ENCODE measurements around the gene PPARD. TPM values are rescaled to one million over a fixed set of nuclear protein-coding genes. Genes with fewer than 3 reads are reported as not detected.

The PPARD gene
- polyA plus RNA-seq, 2 of the 4 experiments (the other 2 are of a cell fraction), result 3.8 to 5.9 TPM

- TF ChIP-seq, protein P1, sequence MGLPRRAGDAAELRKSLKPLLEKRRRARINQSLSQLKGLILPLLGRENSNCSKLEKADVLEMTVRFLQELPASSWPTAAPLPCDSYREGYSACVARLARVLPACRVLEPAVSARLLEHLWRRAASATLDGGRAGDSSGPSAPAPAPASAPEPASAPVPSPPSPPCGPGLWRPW (IDR thresholded peaks at IDR 0.05), result no peak
- TF ChIP-seq HOXB13 (CRISPR knock-in tag; IDR thresholded peaks at IDR 0.05; ENCODE audit: low read depth), result no peak
- TF ChIP-seq MAFK (IDR thresholded peaks at IDR 0.05; ENCODE audit: partially characterized antibody), result no peak
- no peak for TF ChIP-seq RFX5 (IDR thresholded peaks at IDR 0.05)
- TF ChIP-seq CBX8 (IDR thresholded peaks at IDR 0.05), result no peak
- Histone ChIP-seq H3K4me2 (no peak overlapping the region), H3K4me3 (no peak overlapping the region), H3K9me3 (no peaks in the 10 kb centered on the region), H3K4me1 (peaks cover 22% of the 10 kb centered on the region), H3K27ac (no peak overlapping the region)
- WGBS (ENCODE audit: missing lambda C conversion rate), result 80% methylated on average over 1 of the region's 4 CpGs
- no peak for DNase-seq (ENCODE audit: low read depth in 1 of 2, low spot score in 1 of 2)
- peak; percentile 2 to 7; a peak in 4 of 6 replicates for ATAC-seq
- ChIA-PET POLR2A (no interaction called here), CTCF (no interaction called here)
- FAIRE-seq, result no peak
These were observed 133.2 kb downstream of the PPARD start for GRCh38 chr6:35475573-35475972.

DNA sequence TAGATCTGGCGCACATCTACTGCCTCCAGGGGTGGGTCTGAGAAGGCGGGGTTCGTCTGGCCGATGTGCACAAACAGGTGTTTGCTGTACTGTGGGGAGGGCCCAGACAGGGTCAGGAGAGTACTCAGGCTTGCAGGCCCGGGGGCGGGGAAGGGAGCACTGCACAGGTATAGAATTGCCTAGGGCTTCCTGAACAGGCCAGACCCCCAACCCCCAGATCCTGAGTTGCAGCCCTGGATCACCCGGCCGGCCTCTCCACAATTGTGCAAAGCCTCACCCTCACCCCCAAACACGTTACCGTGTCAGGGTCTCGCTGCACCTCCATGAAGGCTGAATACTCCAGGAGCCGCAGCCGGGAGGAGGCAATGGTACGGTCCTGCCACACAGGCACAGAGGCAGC is 133.6 kb downstream of the PPARD start:
- no peak overlapping the region for H3K4me2 ChIP-seq
- H3K9me3 ChIP-seq, result no peaks in the 10 kb centered on the region
- peaks cover 17% of the 10 kb centered on the region for H3K4me1 ChIP-seq
- DNase-seq (ENCODE audit: low read depth in 1 of 2, low spot score in 1 of 2), result no peak
- peak in 1 of 2 experiments; percentile 10; a peak in 3 of 6 replicates for ATAC-seq
- ChIA-PET CTCF (no interaction called here), POLR2A (no interaction called here)
- FAIRE-seq, result no peak
- WGBS (ENCODE audit: missing lambda C conversion rate), result 83% methylated on average over 8 of the region's 14 CpGs
- H3K27ac ChIP-seq, result no peak overlapping the region
- TF ChIP-seq SMC3 (IDR thresholded peaks at IDR 0.05), result no peak
- TF ChIP-seq ZNF302 (CRISPR knock-in tag; IDR thresholded peaks at IDR 0.05), result no peak
- TF ChIP-seq EHF (CRISPR knock-in tag; IDR thresholded peaks at IDR 0.05), result no peak
- TF ChIP-seq ZSCAN20 (CRISPR knock-in tag; IDR thresholded peaks at IDR 0.05), result no peak
- TF ChIP-seq BHLHE40 (IDR thresholded peaks at IDR 0.05; ENCODE audit: low read depth, low read length), result no peak
- no peak for TF ChIP-seq RCOR1 (IDR thresholded peaks at IDR 0.05; ENCODE audit: low read depth, low read length)
- TF ChIP-seq HOXB13 (CRISPR knock-in tag; IDR thresholded peaks at IDR 0.05; ENCODE audit: low read depth), result no peak
- no peak for TF ChIP-seq TP53 (CRISPR knock-in tag; IDR thresholded peaks at IDR 0.05)
- no peak for TF ChIP-seq HEYL (CRISPR knock-in tag; IDR thresholded peaks at IDR 0.05)
- H3K4me3 ChIP-seq, result no peak overlapping the region

DNA sequence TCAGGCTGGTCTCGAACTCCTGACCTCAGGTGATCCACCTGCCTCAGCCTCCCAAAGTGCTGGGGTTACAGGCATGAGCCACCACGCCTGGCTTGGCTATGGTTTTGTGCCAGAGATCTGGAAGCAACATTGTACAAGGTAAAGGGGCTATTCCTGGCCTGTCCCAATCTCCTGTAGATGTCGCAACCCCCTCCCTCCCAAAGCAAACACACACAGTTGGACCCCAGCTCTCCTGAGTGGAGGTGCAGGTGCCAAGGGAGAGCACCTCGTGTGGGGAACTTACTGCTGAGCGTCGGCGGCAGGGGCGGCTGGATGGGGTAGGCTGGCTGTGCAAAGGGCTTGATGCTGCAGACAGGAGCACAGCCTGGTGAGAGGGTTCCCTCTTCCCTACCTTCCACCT is 134.7 kb downstream of the PPARD start:
- 92% methylated on average over 4 of the region's 8 CpGs for WGBS (ENCODE audit: missing lambda C conversion rate)
- no peak for TF ChIP-seq ZSCAN20 (CRISPR knock-in tag; IDR thresholded peaks at IDR 0.05)
- TF ChIP-seq CBX8 (IDR thresholded peaks at IDR 0.05), result no peak
- TF ChIP-seq RCOR1 (IDR thresholded peaks at IDR 0.05; ENCODE audit: low read depth, low read length), result no peak
- no peak for TF ChIP-seq CTCF (IDR thresholded peaks at IDR 0.05)
- TF ChIP-seq PHF8 (IDR thresholded peaks at IDR 0.05; ENCODE audit: borderline replicate concordance, low read depth), result no peak
- no peak for TF ChIP-seq MYC (IDR thresholded peaks at IDR 0.05; ENCODE audit: borderline replicate concordance, low read length)
- no peak for TF ChIP-seq JUN (IDR thresholded peaks at IDR 0.05)
- TF ChIP-seq HDAC2 (IDR thresholded peaks at IDR 0.05), result no peak
- TF ChIP-seq RNF2 (IDR thresholded peaks at IDR 0.05; ENCODE audit: borderline replicate concordance, low read depth), result no peak
- no peak for TF ChIP-seq POLR2A (IDR thresholded peaks at IDR 0.05; ENCODE audit: low read length)
- no peak for TF ChIP-seq ESRRA (IDR thresholded peaks at IDR 0.05; ENCODE audit: borderline replicate concordance, low read length)
- TF ChIP-seq CBX2 (IDR thresholded peaks at IDR 0.05; ENCODE audit: borderline replicate concordance, low read depth), result no peak
- TF ChIP-seq EP300 (IDR thresholded peaks at IDR 0.05), result no peak
- no peak for TF ChIP-seq ZC3H11A (IDR thresholded peaks at IDR 0.05)
- TF ChIP-seq TFCP2L1 (CRISPR knock-in tag; IDR thresholded peaks at IDR 0.05), result no peak
- no peak for TF ChIP-seq JUNB (IDR thresholded peaks at IDR 0.05)
- no peak for TF ChIP-seq NR3C1 (IDR thresholded peaks at IDR 0.05)
- TF ChIP-seq CHD4 (IDR thresholded peaks at IDR 0.05; ENCODE audit: borderline replicate concordance), result no peak
- POLR2A ChIA-PET, result no interaction called here
- CTCF ChIA-PET, result interaction anchor here (0.9 kb wide), 1 partner anchor 10 kb away, joined by 3 read pairs; no protein-coding TSS in a partner anchor
- Histone ChIP-seq H3K9me3 (no peaks in the 10 kb centered on the region), H3K4me2 (no peak overlapping the region), H3K4me3 (no peak overlapping the region), H3K27ac (no peak overlapping the region), H3K4me1 (peaks cover 7% of the 10 kb centered on the region; the same call in 2 of the 3 replicates)
- DNase-seq (ENCODE audit: low read depth in 1 of 2, low spot score in 1 of 2) (no peak), FAIRE-seq (no peak), ATAC-seq (no peak)

Small RNA genes within 50 kb of the gene (small RNA-seq; reads per million reads assigned to genes)
- 0 to 1.8 (median 0) reads per million in 6 experiments for gene MIR7111

Other genes with a start within 250 kb of the PPARD start
- gene TCP11, start 201.2 kb upstream of the PPARD start, polyA plus RNA-seq (2011; rRNA removed), result 0.06 and 0.11 TPM in 2 replicates
- gene TCP11, start 201.2 kb upstream of the PPARD start, polyA plus RNA-seq (2017; fragmentation: RNase III; extraction: RNeasy Plus Mini Kit Qiagen cat#74134 plus additional on column Dnase treatment), result not detected in 3 replicates
- 0.06 and 0.09 TPM in 2 replicates for gene SCUBE3, start 128.6 kb upstream of the PPARD start, polyA plus RNA-seq (2011; rRNA removed)
- 0.07 to 0.13 TPM (median 0.09 TPM) in 3 replicates for gene SCUBE3, start 128.6 kb upstream of the PPARD start, polyA plus RNA-seq (2017; fragmentation: RNase III; extraction: RNeasy Plus Mini Kit Qiagen cat#74134 plus additional on column Dnase treatment)
- 7.9 and 12.0 TPM in 2 replicates for gene ZNF76, start 82.8 kb upstream of the PPARD start, polyA plus RNA-seq (2011; rRNA removed)
- gene ZNF76, start 82.8 kb upstream of the PPARD start, polyA plus RNA-seq (2017; fragmentation: RNase III; extraction: RNeasy Plus Mini Kit Qiagen cat#74134 plus additional on column Dnase treatment), result 10.5 to 10.9 TPM (median 10.6 TPM) in 3 replicates
- 0.05 and 0.13 TPM in 2 replicates for gene DEF6, start 44.7 kb upstream of the PPARD start, polyA plus RNA-seq (2011; rRNA removed)
- 0.05 to 0.08 TPM (median 0.07 TPM) in 3 replicates for gene DEF6, start 44.7 kb upstream of the PPARD start, polyA plus RNA-seq (2017; fragmentation: RNase III; extraction: RNeasy Plus Mini Kit Qiagen cat#74134 plus additional on column Dnase treatment)
- 3.5 and 3.7 TPM in 2 replicates for gene FANCE, start 109.8 kb downstream of the PPARD start, polyA plus RNA-seq (2011; rRNA removed)
- gene FANCE, start 109.8 kb downstream of the PPARD start, polyA plus RNA-seq (2017; fragmentation: RNase III; extraction: RNeasy Plus Mini Kit Qiagen cat#74134 plus additional on column Dnase treatment), result 3.1 to 3.7 TPM (median 3.3 TPM) in 3 replicates
- gene RPL10A, start 125.8 kb downstream of the PPARD start, polyA plus RNA-seq (2011; rRNA removed), result 1,645 and 1,707 TPM in 2 replicates
- 1,150 to 1,165 TPM (median 1,153 TPM) in 3 replicates for gene RPL10A, start 125.8 kb downstream of the PPARD start, polyA plus RNA-seq (2017; fragmentation: RNase III; extraction: RNeasy Plus Mini Kit Qiagen cat#74134 plus additional on column Dnase treatment)
- 2.1 and 2.6 TPM in 2 replicates for gene TEAD3, start 154.5 kb downstream of the PPARD start, polyA plus RNA-seq (2011; rRNA removed)
- gene TEAD3, start 154.5 kb downstream of the PPARD start, polyA plus RNA-seq (2017; fragmentation: RNase III; extraction: RNeasy Plus Mini Kit Qiagen cat#74134 plus additional on column Dnase treatment), result 3.0 to 4.5 TPM (median 4.2 TPM) in 3 replicates
- not detected in 2 replicates for gene TULP1, start 170.3 kb downstream of the PPARD start, polyA plus RNA-seq (2011; rRNA removed)
- not detected in 3 replicates for gene TULP1, start 170.3 kb downstream of the PPARD start, polyA plus RNA-seq (2017; fragmentation: RNase III; extraction: RNeasy Plus Mini Kit Qiagen cat#74134 plus additional on column Dnase treatment)